Measurements from ENCODE around the gene MTTP. TPM values are rescaled to one million over a fixed set of nuclear protein-coding genes. Genes with fewer than 3 reads are reported as not detected.

MTTP gene
- under 0.01 and 0.35 TPM in 2 replicates for total RNA-seq

GRCh38 chr4:99574530-99575324 lies at the start of gene MTTP:
TSS of gene MTTP (plus strand) at chr4:99574824. CDS start at chr4:99574910, 86 bp downstream.

GRCh38 chr4:99563310-99564186 lies 11.1 kb upstream of the MTTP start, which contains the start of gene TRMT10A:
TSS of gene TRMT10A (minus strand) at chr4:99564039. CDS start at chr4:99559338, 4,701 bp downstream.

GRCh38 chr4:99657798-99658197 lies 83.2 kb downstream of the MTTP start, which contains the start of gene C4orf54:
TSS of gene C4orf54 (minus strand) at chr4:99657828. CDS start at chr4:99654648, 3,180 bp downstream.

Other genes with a start within 250 kb of the MTTP start
- not detected in 2 replicates for gene ADH1C, start 222.1 kb upstream of the MTTP start, total RNA-seq
- not detected in 2 replicates for gene ADH7, start 139.5 kb upstream of the MTTP start, total RNA-seq
- not detected in 2 replicates for gene C4orf17, start 63.8 kb upstream of the MTTP start, total RNA-seq
- gene TRMT10A, start 10.8 kb upstream of the MTTP start, total RNA-seq: 3.5 and 4.6 TPM in 2 replicates
- gene C4orf54, start 83.0 kb downstream of the MTTP start, total RNA-seq: not detected in 2 replicates
- not detected in 2 replicates for gene DAPP1, start 242.0 kb downstream of the MTTP start, total RNA-seq